GM23248 (cell line): ENCODE measurements around the gene MAPK8.

Experiments used
- EZH2 ChIP-seq: fragments of 200-600 bp; sonication (generic); IDR thresholded peaks from 2 replicates; pipeline ENCODE4 v1.6.1; 2018; ENCODE audit warnings: antibody characterized with exemption, mild to moderate bottlenecking; ENCODE audit not compliant: insufficient read depth, poor library complexity, severe bottlenecking
- EZH2phosphoT487 ChIP-seq: fragments of 200-600 bp; sonication (generic); IDR thresholded peaks from 2 replicates; pipeline ENCODE4 v1.6.1; 2018; ENCODE audit warnings: antibody characterized with exemption, moderate library complexity, mild to moderate bottlenecking, low read depth; ENCODE audit not compliant: insufficient read depth

GRCh38 chr10:48383393-48383792 is 76.9 kb downstream of the MAPK8 start:
- TF ChIP-seq EZH2 (no peak), EZH2phosphoT487 (no peak)
